ENCODE data around the gene C20orf144. TPM values are rescaled to one million over a fixed set of nuclear protein-coding genes. Genes with fewer than 3 reads are reported as not detected.

The C20orf144 gene
- total RNA-seq, 1 donor from 2014 or later, result 0.13 TPM

GRCh38 chr20:33649201-33649681 lies 12.9 kb upstream of the C20orf144 start:
- Mint-ChIP-seq H3K4me1 (ENCODE audit: unreplicated experiment) (peaks cover 24% of the 10 kb centered on the region), H3K36me3 (ENCODE audit: unreplicated experiment) (peaks cover 21% of the 10 kb centered on the region), H3K9me3 (ENCODE audit: unreplicated experiment) (no peaks in the 10 kb centered on the region), H3K27me3 (ENCODE audit: unreplicated experiment) (no peaks in the 10 kb centered on the region), H3K27ac (ENCODE audit: unreplicated experiment) (no peak overlapping the region), H3K4me3 (ENCODE audit: unreplicated experiment) (no peak overlapping the region)
- TF ChIP-seq CTCF (IDR thresholded peaks at IDR 0.05), result no peak
- no peak for DNase-seq (ENCODE audit: extremely low spot score, unreplicated experiment)

- Mint-ChIP-seq H3K27ac (ENCODE audit: unreplicated experiment) (no peak overlapping the region), H3K4me1 (ENCODE audit: unreplicated experiment) (peaks cover 24% of the 10 kb centered on the region), H3K27me3 (ENCODE audit: unreplicated experiment) (no peaks in the 10 kb centered on the region), H3K9me3 (ENCODE audit: unreplicated experiment) (no peaks in the 10 kb centered on the region), H3K36me3 (ENCODE audit: unreplicated experiment) (peaks cover 13% of the 10 kb centered on the region), H3K4me3 (ENCODE audit: unreplicated experiment) (no peak overlapping the region)
- DNase-seq (ENCODE audit: extremely low spot score, unreplicated experiment), result no peak
- TF ChIP-seq CTCF (IDR thresholded peaks at IDR 0.05), result no peak
Observed at GRCh38 chr20:33650111-33650752, 11.9 kb upstream of the C20orf144 start.

GRCh38 chr20:33650753-33651561 lies 11.2 kb upstream of the C20orf144 start:
- Mint-ChIP-seq H3K9me3 (ENCODE audit: unreplicated experiment) (no peaks in the 10 kb centered on the region), H3K27ac (ENCODE audit: unreplicated experiment) (no peak overlapping the region), H3K4me3 (ENCODE audit: unreplicated experiment) (no peak overlapping the region)

GRCh38 chr20:33651562-33652048 lies 10.5 kb upstream of the C20orf144 start:
- H3K27me3 Mint-ChIP-seq (ENCODE audit: unreplicated experiment), result no peaks in the 10 kb centered on the region
- TF ChIP-seq CTCF (IDR thresholded peaks at IDR 0.05), result no peak
- peaks cover 24% of the 10 kb centered on the region for H3K4me1 Mint-ChIP-seq (ENCODE audit: unreplicated experiment)
- no peak overlapping the region for H3K4me3 Mint-ChIP-seq (ENCODE audit: unreplicated experiment)
- H3K9me3 Mint-ChIP-seq (ENCODE audit: unreplicated experiment), result no peaks in the 10 kb centered on the region
- no peak for DNase-seq (ENCODE audit: extremely low spot score, unreplicated experiment)
- H3K36me3 Mint-ChIP-seq (ENCODE audit: unreplicated experiment), result peaks cover 6% of the 10 kb centered on the region
- no peak overlapping the region for H3K27ac Mint-ChIP-seq (ENCODE audit: unreplicated experiment)

More at GRCh38 chr20:33650753-33651561, 11.2 kb upstream of the C20orf144 start:
- TF ChIP-seq CTCF (IDR thresholded peaks at IDR 0.05), result no peak
- H3K36me3 Mint-ChIP-seq (ENCODE audit: unreplicated experiment), result peaks cover 8% of the 10 kb centered on the region
- H3K4me1 Mint-ChIP-seq (ENCODE audit: unreplicated experiment), result peaks cover 24% of the 10 kb centered on the region
- DNase-seq (ENCODE audit: extremely low spot score, unreplicated experiment), result no peak
- H3K27me3 Mint-ChIP-seq (ENCODE audit: unreplicated experiment), result no peaks in the 10 kb centered on the region
